Cortex of kidney (tissue), 1 donor: ENCODE measurements around the gene ZMYND8.
"Not testable (repeated sequence)": the region's sequence is repeated elsewhere in the genome, so short reads cannot be mapped to it uniquely, and the experiment has no call there.

ENCODE experiments used
- DNase-seq: peaks from one replicate; lab custom pipeline; 2025; lab: John Stamatoyannopoulos, UW

ZMYND8 gene

DNA sequence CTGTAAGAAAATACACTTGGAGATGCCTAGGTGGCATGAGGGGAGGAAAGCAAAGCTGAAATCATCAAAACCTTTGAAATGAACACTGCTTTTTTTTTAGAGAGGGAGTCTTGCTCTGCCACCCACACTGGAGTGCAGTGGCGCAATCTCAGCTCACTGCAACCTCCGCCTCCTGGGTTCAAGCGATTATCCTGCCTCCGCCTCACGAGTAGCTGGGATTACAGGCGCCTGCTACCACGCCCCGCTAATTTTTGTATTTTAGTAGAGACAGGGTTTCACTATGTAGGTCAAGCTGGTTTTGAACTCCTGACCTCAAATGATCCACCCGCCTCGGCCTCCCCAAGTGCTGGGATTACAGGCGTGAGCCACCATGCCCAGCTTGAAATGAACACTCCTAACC, 111.3 kb downstream of the ZMYND8 start:
- not testable (repeated sequence) for DNase-seq

DNA sequence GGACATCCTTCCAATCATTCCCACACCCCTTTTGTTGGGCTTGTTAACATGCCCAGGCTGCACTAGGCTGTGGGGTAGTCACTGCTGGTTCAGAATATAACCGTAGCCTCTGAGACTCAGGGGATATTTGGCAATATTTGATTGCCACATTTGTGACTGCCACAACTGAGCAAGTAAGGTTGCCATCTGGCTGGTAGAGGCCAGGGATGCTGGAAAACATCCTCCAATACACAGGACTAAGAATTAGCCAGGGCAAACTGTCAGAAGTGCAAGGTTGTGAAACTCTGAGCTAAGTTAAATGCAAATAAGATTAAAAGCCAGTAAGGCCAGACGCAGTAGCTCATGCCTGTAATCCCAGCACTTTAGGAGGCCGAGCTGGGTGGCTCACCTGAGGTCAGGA, 112.0 kb downstream of the ZMYND8 start:
- DNase-seq, result no peak

DNA sequence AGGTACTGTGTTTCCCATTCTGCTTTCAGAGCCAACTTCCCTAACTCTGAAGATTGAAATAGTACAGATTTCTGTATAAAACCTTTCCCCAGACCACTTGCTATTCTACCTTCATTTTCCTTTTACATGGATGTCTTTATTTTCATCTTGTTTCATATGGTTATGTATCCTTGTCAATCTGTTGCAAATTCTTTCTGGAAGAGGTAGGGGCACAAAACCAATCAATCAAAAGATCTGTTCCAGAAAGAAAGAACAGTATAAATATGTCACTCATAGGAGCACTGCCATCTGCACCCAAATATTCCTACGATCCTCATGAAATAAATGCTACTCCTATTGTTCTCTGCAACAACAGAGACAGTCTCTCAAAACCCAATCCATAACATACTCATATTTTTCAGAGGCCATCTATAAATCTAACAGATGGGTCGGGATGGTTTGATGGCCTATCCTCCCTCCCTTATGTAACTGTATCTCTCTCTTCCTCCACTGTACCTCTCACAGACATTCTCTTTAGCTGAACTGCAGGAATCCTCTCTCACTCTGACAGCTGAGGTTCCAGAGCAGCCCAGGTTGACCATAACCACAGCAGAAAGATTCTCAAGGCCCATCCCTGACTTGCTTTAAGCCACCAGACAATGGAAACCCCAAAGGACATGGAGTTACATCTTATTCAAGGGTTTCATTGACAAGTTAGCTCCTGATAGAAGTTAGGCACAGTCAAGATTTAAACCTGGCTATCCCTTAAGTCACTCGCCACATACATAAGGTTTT, 112.8 kb downstream of the ZMYND8 start:
- DNase-seq, result no peak

DNA sequence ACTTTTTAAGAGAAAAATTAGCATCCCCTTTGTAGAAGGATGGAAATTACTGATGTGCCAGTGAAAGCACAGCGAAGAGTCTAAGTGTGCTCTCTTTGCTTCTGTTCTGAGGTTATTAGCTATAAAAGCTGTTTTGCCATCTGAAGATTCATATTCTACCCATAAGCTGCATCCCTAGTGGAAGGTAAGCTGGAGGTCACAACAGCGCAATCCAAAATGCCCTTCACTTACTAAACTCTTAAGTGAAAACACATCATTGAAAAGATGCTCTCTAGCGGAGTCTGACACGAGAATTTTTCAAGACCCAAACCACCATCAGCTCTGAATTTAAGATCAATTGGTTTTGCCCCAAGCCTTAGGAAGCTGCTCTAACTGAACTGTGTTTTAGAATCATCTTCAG, 113.5 kb downstream of the ZMYND8 start:
- DNase-seq, result no peak

DNA sequence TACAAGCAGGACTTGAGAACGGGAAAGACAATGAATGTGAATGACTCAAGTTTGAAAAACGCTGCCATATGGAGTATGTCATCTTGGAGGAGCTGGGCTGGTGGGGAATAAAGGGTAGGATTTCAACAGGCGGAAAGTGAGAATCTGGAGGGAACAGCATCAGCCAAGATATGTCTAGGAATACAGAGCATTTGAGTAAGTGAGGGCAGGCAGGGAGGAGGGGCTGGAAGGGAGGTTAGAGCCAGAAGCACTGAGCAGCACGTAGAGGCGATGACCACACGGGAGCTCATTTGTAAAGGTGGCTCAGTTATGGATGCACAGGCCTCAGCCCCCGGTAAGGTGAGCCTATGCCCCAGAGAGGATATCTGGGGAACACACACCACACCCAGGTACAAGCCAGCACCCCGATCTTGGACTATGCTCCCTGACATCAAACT, 115.1 kb downstream of the ZMYND8 start:
- no peak for DNase-seq

DNA sequence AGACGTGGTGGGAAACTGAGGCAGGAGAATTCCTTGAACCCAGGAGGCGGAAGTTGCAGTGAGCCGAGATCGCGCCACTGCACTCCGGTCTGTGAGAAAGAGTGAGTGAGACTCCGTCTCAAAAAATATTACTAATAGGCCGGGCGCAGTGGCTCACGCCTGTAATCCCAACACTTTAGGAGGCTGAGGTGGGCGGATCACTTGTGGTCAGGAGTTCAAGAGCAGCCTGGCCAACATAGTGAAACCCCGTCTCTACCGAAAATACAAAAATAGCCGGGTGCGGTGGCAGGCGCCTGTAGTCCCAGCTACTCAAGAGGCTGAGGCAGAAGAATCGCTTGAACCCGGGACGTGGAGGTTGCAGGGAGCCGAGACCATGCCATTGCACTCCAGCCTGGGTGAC, 116.4 kb downstream of the ZMYND8 start:
- DNase-seq, result not testable (repeated sequence)

DNA sequence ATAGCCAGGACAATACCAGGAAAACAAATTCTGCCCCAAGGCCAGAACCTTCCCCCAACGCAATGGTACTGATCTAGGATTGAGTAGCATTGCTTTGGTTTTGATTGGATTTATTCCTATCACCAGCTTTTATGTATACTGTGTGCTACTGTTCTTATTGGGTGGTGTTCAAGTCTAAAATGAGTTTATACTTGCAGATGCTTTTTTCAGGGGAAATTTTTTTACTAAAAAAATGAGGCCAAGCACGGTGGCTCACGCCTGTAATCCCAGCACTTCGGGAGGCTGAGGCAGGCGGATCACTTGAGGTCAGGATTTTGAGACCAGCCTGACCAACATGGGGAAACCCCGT, 116.8 kb downstream of the ZMYND8 start:
- no peak for DNase-seq

DNA sequence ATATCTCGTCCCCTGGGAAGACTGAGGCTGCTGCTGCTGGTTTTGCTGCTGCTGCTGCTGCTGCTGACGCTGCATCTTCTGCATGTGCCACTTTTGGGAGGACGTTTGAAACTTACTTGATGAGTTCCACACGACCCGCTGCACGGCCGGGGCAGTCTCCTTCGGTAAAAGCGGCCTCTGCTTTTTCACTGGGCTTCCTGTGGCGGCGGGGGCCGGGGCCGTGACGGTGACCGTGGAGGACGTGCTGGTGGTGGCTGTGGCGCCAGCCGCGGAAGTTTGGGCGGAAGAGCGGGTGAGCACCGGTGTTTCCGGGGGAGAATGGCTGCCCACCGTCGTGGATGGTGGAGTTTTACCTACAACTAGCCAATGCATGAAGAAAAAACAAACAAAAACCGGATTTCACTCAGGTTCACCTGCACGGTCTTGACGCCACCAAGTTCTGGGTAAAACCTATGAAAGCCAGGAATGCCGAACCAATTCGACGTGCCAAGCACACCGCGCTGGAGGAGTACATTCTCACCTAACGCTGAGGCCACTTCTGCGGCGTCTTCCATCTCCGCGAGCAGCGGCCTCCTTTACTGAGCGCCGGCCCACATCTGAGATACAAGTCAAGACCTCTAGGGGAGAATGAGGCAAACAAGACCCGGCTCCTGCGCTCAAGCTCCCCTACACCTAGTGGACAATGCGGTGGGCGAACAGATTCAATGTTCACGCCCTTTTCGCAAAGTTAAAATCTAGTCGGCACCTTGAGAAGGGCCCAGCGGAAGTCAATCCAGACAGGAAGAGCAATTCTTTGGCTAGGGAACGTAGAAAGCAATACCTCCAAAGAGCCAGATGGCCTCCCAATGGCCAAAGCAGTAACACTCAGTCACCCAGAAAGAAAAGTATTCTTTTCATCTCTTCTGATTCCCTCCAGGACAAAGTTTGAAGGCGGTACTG, 117.5 kb downstream of the ZMYND8 start:
- DNase-seq, result no peak

DNA sequence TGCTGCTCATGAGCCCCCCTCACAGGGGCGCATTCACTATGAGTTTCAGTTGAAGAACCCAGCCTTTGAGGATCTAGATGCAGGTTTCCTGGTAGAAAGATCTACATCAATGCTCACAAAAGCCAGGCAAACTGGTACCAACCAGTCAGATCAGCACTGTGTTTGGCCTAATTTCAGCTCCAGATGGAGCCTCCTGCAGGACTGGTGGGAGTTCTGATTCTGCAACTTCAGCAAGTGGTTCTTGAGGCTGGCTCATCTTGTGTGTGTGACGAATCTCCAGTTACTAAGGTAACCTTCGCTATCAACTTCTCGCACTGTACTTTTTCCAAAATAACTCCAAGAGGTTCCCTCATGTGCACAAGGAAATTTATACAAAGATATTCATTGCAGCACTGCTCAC, 118.8 kb downstream of the ZMYND8 start:
- DNase-seq, result no peak

DNA sequence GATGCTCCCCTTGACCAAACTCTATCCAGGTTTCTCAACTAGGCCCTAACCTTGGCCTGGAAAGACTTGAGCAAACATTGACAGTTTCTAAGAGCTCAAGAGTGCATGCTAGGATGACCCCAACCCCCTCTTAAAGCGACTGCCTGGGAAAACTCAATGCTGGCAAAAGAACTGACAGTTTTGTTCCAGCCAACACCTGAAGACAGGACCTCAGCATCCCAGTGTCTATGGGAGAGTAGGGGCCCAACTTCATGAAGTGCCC, 119.9 kb downstream of the ZMYND8 start:
- DNase-seq, result no peak

DNA sequence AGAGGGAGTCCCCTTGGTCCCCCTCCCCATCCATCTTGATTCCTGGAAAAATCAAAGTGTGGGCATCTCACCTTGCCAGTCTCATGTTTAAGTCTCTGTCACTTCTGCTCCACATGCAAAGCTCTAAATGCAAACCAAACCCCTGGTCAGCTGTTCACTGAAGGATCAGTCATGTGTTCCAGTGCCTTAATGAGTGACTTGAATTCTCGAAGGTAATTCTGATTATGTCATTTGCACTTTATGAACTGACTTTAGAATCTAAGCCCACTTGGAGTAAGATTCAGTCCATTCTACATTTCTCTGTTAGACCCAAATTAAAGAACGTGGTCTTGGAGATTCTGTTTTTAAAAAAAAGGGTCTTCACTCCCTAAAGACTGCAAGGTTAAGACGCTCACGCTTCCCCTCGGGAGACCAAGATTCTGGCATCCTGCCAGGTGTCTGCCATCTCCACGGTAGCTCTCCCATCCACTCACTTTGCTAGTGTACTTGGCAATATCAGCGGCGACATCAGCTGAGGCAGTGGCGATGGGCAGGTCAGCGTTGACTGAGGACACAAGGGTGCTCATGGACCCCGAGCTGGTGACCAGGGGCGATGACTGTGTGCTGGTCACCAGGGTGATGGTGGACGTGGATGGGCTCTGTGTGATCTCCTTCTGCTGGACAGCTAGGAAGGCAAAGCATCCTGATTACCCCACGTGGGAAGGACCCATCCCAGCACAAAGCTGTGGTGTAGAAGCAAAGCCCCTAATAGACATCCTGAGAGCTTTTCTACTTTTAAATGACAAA, 120.5 kb downstream of the ZMYND8 start:
- no peak for DNase-seq

DNA sequence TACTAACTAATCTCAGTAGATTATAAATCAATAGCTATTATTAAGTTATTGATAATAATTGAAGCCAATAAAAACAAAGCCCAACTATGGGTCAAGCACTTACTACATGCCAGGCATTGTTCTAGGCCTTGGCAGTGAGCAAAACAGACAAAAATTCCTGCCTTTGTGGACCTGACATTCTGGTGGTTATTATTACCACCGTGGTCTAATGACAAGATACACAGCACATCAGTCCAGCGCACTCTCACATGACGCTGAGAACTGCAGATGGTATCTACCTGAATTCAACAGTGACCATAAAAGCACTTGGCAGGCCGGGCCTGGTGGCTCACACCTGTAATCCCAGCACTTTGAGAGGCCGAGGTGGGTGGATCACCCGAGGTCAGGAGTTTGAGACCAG, 121.4 kb downstream of the ZMYND8 start:
- no peak for DNase-seq

DNA sequence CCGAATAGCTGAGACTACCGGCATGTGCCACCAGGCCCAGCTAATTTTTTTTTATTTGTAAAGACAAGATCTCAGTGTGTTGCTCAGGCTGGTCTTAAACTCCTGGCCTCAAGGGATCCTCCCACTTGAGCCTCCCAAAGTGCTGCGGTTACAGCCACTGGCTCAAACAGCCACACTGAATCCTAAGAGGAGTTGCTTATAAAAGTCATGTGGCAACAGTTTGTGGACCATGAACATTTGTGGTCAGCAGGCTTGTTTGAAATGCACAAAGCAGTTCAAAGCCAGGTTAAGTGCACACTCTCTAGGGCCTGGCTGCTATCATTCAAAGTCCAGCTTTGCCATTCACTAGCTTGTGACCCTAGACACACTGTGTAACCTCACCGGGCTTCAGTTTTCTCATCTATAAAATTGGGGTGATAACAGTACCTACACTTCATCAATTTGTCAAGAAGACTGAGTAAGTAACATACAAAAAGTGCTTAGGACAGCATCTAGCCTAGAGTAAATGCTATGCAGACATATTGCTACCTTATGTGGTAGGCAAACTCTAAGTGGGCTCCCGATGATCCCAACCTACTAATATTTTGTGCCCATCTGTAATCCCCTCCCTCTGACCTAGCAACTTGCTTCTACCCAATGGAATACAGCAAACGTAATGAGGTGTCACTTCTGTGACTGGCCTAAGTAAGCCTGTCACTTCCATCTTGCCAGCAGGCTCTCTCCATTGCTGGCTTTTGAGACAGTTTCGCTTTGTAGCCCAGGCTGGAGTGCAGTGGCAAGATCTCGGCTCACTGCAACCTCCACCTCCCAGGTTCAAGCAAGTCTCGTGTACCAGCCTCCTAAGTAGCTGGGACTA, 122.9 kb downstream of the ZMYND8 start:
- DNase-seq, result no peak

DNA sequence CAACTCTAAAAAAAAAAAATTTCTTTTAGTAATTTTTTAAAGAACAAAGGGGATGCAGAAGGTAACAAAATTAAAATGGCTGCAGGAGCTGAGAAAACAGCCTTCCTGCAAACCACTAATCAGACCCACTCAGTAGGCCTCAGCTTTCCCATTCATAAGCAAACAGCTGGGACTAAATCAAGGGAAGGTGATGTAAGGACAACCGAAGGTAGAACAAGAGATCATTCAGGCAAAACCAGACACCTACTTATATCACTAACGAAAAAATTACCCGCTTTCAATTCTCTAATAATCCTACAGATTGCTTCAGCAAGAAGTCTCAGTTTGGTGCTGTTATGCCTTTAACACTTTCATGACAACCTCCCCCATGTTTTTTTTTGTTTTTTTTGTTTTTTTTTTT, 124.0 kb downstream of the ZMYND8 start:
- no peak for DNase-seq

DNA sequence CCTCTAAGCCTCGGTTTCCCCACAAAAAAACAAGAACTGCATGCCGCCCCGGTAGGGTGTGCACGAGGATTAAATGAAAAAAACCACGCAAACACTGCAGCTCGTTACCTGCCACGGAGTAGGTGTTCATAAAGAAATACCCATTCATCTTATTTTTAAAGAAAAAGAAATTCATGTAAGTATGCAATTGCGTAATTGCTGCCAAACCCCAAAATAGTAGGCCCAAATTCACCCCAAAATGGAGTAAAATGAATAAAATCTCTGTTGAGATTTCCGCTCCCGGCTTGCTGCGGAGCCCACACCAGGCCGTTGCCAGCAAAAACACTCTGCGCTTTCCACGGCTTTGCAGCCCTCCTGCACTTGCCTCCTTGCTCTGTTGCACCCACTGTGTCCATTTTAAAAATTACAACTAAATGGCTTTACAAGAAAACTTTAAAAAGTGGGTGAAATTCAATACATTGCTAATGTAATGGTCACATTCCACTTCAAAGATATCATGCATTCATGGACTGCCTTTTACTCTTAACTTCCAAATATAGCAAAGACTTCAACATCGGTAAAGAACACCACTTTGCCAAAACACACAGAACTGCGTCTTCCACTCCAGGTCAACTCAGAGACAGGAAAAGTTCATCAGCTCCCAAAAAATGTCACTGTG, 125.0 kb downstream of the ZMYND8 start:
- no peak for DNase-seq

DNA sequence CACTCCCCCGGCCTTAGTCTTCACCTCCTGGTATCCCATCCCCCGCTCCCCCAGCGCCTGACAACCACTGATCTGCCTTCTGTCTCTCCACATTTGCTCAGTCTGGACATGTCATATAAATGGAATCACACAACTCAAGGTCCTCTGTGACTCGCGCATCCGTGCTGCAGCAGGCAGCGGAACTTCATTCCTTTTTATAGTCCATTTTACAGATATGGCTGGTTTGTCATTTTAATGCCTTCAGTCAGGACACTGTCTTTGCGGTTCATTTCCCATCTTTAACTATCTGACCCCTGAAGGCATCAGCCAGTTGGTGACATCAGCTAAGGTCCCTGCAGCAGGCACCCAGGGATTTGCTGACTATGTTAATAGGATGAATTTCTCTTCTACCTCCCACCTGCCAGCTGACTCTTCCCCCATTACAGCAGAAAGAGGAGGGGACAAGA, 125.7 kb downstream of the ZMYND8 start:
- DNase-seq, result no peak

DNA sequence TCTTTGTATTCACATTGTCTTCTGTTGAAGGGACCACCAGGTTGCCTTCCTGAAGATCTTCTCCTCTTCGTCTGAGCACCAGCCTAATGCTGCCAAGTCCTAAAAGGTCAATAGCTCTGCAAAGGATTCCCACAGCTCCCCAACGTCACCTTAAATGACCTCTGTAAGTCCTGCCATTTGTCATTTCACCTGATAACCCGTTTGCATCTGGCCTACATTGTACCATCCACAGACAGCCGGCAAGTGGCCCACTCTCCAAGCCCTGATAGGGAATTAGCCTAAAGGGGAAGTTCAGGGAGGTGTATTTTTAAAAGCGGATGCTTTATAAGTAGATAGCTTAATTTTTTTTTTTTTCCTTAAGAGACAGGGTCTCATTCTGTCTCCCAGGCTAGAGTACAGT, 127.8 kb downstream of the ZMYND8 start:
- no peak for DNase-seq

DNA sequence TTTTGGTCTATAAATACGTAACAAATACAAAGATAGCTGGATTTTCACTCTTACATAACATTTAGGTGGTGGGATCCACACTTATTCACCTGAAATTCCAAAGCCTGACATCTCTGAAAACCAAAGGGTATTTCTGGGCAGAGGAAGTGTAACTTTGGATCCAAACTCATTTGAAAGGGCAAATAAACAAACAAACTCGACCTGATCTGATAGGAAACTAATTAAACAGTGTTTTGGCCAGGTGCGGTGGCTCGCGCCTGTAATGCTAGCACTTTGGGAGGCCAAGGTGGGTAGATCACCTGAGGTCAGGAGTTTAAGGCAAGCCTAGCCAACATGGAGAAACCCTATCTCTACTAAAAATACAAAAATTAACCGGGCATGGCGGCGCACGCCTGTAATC, 128.9 kb downstream of the ZMYND8 start:
- DNase-seq, result no peak

DNA sequence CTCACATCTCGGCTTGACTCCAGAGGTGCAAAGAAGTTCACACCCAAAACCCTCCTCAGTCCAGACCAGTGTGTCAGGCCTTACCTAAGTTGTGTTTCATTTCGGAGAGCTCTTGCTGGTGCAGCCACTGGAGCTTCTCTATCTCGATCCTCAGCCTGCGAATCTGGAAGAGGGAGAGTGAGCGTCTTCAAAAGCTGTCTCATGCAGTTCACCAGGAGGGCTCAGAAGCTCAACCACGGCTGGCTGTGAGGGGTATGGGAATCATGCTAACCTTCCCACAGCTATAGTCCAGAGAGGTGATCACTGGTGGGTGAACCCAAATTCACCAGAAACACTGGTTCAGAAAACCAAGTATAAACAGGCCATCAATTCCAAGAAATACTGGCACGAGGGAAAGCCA, 129.4 kb downstream of the ZMYND8 start:
- DNase-seq, result no peak

DNA sequence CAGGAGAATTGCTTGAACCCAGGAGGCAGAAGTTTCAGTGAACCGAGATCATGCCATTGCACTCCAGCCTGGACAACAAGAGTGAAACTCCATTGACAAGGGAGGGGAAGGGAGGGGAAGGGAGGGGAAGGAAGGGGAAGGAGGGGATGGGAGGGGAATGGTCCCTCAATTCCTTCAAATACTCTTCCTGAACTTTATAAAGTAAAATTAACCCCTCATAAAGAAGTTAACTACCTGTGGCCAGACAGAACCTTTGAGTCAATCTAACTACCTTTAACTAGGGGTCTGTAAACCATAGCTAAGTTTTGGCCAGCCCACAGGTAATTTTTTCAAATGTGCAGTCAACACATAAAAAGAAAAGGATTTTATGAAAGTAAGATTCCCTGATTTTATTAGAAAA, 131.0 kb downstream of the ZMYND8 start:
- DNase-seq, result no peak

DNA sequence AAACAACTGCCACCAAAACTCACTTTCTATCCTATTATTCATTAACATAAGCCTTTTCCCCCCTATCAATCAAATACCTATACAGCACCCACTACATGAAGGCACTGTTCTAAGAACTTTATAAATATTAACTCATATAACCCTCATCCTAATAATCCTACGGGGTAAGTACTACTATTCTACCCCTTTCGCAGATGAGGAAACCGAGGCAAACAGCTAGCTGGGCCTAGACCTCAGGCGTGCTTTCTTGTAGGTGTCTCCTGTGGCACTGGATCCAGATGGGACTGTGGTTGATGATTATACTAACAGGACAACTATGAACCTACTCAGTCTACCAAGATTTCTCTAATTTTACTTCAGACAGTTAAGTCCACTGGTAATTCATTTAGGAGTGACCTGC, 131.6 kb downstream of the ZMYND8 start:
- DNase-seq, result no peak
